ENCODE data around the gene TTLL7.
"Not testable (repeated sequence)": the region's sequence is repeated elsewhere in the genome, so short reads cannot be mapped to it uniquely, and the experiment has no call there.

Gene TTLL7

GRCh38 chr1:83929184-83929583, 69.7 kb downstream of the TTLL7 start:
- DNase-seq, result no peak

GRCh38 chr1:83928396-83928795, 70.5 kb downstream of the TTLL7 start:
- DNase-seq, result no peak

- no peak for DNase-seq
Observed at GRCh38 chr1:83927701-83928100, 71.2 kb downstream of the TTLL7 start.

GRCh38 chr1:83927061-83927460, 71.9 kb downstream of the TTLL7 start:
- DNase-seq, result no peak

- DNase-seq, result no peak
Observed at GRCh38 chr1:83923553-83923952, 75.4 kb downstream of the TTLL7 start.

GRCh38 chr1:83922431-83922830, 76.5 kb downstream of the TTLL7 start:
- no peak for DNase-seq

GRCh38 chr1:83920320-83920719, 78.6 kb downstream of the TTLL7 start:
- DNase-seq, result no peak

- no peak for DNase-seq
Observed at GRCh38 chr1:83919872-83920271, 79.1 kb downstream of the TTLL7 start.

GRCh38 chr1:83918688-83919285, 80.1 kb downstream of the TTLL7 start:
- DNase-seq, result no peak

GRCh38 chr1:83917959-83918358, 81.0 kb downstream of the TTLL7 start:
- DNase-seq, result no peak

- not testable (repeated sequence) for DNase-seq
Observed at GRCh38 chr1:83916094-83916493, 82.8 kb downstream of the TTLL7 start.

- no peak for DNase-seq
Observed at GRCh38 chr1:83912876-83913275, 86.1 kb downstream of the TTLL7 start.

GRCh38 chr1:83910461-83910860, 88.5 kb downstream of the TTLL7 start:
- no peak for DNase-seq

- DNase-seq, result no peak
Observed at GRCh38 chr1:83909687-83910086, 89.2 kb downstream of the TTLL7 start.

GRCh38 chr1:83905315-83905907, 93.5 kb downstream of the TTLL7 start:
- DNase-seq, result no peak

GRCh38 chr1:83901547-83902155, 97.3 kb downstream of the TTLL7 start:
- DNase-seq, result no peak

- DNase-seq, result no peak
Observed at GRCh38 chr1:83900524-83900923, 98.4 kb downstream of the TTLL7 start.

- DNase-seq, result no peak
Observed at GRCh38 chr1:83897516-83897915, 101.4 kb downstream of the TTLL7 start.

- DNase-seq, result no peak
Observed at GRCh38 chr1:83896299-83896698, 102.6 kb downstream of the TTLL7 start.

GRCh38 chr1:83889707-83890106, 109.2 kb downstream of the TTLL7 start:
- no peak for DNase-seq

- no peak for DNase-seq
Observed at GRCh38 chr1:83887483-83887882, 111.4 kb downstream of the TTLL7 start.

- DNase-seq, result no peak
Observed at GRCh38 chr1:83883979-83884378, 115.0 kb downstream of the TTLL7 start.

GRCh38 chr1:83882906-83883305, 116.0 kb downstream of the TTLL7 start:
- DNase-seq, result no peak

GRCh38 chr1:83872515-83872914, 126.4 kb downstream of the TTLL7 start:
- DNase-seq, result no peak

- no peak for DNase-seq
Observed at GRCh38 chr1:83864991-83865390, 133.9 kb downstream of the TTLL7 start.
